OCI-LY3 (cell line): ENCODE results near the gene KRT80.

ENCODE experiments used
- EZH2phosphoT487 ChIP-seq: fragments of 200-600 bp; shearing (Covaris generic); IDR thresholded peaks from 2 replicates; pipeline ENCODE4 v1.6.1; 2018; ENCODE audit warnings: antibody characterized with exemption, mixed run types, low read depth
- TF ChIP-seq, protein P1 (sequence below): fragments of 200-600, 300-600 bp; sonication (generic); IDR thresholded peaks from 2 replicates; pipeline ENCODE4 v1.5.1; 2014; ENCODE audit warnings: antibody characterized with exemption, low read length, low read depth

GRCh38 chr12:52156311-52156710 is 35.5 kb downstream of the KRT80 start:
- no peak for TF ChIP-seq EZH2phosphoT487
- TF ChIP-seq, protein P1, sequence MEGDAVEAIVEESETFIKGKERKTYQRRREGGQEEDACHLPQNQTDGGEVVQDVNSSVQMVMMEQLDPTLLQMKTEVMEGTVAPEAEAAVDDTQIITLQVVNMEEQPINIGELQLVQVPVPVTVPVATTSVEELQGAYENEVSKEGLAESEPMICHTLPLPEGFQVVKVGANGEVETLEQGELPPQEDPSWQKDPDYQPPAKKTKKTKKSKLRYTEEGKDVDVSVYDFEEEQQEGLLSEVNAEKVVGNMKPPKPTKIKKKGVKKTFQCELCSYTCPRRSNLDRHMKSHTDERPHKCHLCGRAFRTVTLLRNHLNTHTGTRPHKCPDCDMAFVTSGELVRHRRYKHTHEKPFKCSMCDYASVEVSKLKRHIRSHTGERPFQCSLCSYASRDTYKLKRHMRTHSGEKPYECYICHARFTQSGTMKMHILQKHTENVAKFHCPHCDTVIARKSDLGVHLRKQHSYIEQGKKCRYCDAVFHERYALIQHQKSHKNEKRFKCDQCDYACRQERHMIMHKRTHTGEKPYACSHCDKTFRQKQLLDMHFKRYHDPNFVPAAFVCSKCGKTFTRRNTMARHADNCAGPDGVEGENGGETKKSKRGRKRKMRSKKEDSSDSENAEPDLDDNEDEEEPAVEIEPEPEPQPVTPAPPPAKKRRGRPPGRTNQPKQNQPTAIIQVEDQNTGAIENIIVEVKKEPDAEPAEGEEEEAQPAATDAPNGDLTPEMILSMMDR = no peak
